ENCODE data around the gene PAQR7. TPM values are rescaled to one million over a fixed set of nuclear protein-coding genes. Genes with fewer than 3 reads are reported as not detected.

The PAQR7 gene
- total and polyA plus RNA-seq, 4 donors = 4.2 to 12.1 (median 6.6) TPM

DNA sequence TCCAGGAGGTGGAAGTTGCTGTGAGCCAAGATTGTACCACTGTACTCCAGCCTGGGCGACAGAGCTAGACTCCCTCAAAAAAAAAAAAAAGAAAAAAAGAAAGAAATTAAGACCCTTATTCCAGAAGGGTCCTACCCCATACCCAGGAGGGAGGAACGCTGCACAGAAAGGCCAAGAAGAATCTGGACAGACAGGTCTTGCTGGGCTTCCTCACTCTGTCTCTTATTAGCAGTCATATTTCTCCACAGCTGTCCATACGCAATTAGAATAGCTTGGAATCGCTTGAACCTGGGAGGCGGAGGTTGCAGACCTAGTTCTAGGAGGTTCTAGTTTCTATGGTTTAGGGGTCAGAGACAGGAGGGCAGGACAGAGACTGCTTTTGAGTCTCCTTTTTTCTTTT, 3.2 kb upstream of the PAQR7 start:
- peaks cover 0 to 17% (median 0%) of the 10 kb centered on the region in 5 donors for H3K4me1 ChIP-seq (ENCODE audit: control insufficient read depth in 5 of 5, insufficient read depth in 5 of 5, low read length in 5 of 5)
- WGBS, 2 donors = 83 to 92% methylated on average over 5 of the region's 5 CpGs
- TF ChIP-seq, protein P1, sequence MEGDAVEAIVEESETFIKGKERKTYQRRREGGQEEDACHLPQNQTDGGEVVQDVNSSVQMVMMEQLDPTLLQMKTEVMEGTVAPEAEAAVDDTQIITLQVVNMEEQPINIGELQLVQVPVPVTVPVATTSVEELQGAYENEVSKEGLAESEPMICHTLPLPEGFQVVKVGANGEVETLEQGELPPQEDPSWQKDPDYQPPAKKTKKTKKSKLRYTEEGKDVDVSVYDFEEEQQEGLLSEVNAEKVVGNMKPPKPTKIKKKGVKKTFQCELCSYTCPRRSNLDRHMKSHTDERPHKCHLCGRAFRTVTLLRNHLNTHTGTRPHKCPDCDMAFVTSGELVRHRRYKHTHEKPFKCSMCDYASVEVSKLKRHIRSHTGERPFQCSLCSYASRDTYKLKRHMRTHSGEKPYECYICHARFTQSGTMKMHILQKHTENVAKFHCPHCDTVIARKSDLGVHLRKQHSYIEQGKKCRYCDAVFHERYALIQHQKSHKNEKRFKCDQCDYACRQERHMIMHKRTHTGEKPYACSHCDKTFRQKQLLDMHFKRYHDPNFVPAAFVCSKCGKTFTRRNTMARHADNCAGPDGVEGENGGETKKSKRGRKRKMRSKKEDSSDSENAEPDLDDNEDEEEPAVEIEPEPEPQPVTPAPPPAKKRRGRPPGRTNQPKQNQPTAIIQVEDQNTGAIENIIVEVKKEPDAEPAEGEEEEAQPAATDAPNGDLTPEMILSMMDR (IDR thresholded peaks at IDR 0.05; ENCODE audit: control extremely low read depth, extremely low read depth) = no peak

DNA sequence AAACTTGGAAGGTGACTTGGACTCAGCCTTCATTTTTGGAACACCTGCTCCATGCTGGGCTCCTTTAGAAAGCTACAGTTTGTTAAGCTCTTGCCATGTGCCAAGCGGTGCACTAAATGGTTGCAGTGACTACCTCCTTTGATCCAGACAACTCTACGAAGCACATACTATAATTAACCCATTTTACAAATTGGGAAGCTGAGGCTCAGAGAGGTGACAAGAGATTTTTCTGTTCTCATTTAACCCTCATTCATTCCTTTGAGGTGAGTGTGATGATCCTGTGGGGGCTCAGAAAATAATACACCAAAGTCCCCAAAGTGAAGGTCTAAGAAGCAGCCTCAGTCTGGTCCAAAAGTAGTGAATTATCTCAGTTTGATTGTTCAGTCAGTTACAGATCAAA, 1.6 kb upstream of the PAQR7 start:
- no peak for ATAC-seq (ENCODE audit: insufficient read depth, low FRiP score)
- no peaks in the 10 kb centered on the region for H3K27me3 ChIP-seq (ENCODE audit: control insufficient read depth in 3 of 3, insufficient read depth in 3 of 3, low read length in 2 of 3)
- no peak for DNase-seq
- peaks cover 0 to 17% (median 0%) of the 10 kb centered on the region in 5 donors for H3K4me1 ChIP-seq (ENCODE audit: control insufficient read depth in 5 of 5, insufficient read depth in 5 of 5, low read length in 5 of 5)
- no peaks in the 10 kb centered on the region for H3K36me3 ChIP-seq (ENCODE audit: control insufficient read depth in 4 of 4, insufficient read depth in 4 of 4, low read length in 4 of 4)
- no peak overlapping the region for H3K4me3 ChIP-seq
- no peak overlapping the region for H3K9ac ChIP-seq (ENCODE audit: insufficient read depth in 1 of 2, low read length in 2 of 2)
- H3K27ac ChIP-seq (ENCODE audit: low read depth in 1 of 2, low read length in 1 of 2) = no peak overlapping the region
- no peaks in the 10 kb centered on the region for H3K9me3 ChIP-seq (ENCODE audit: control insufficient read depth in 4 of 4, insufficient read depth in 3 of 4, low read length in 3 of 4)
- 97 to 98% methylated on average over 2 of the region's 2 CpGs for WGBS, 2 donors
- TF ChIP-seq, protein P1 (IDR thresholded peaks at IDR 0.05; ENCODE audit: control extremely low read depth, extremely low read depth) = no peak

More for the DNA sequence above, 3.2 kb upstream of the PAQR7 start:
- no peak overlapping the region for H3K9ac ChIP-seq (ENCODE audit: insufficient read depth in 1 of 2, low read length in 2 of 2)
- ATAC-seq (ENCODE audit: insufficient read depth, low FRiP score) (no peak), DNase-seq (no peak)
- H3K27ac ChIP-seq (ENCODE audit: low read depth in 1 of 2, low read length in 1 of 2) = no peak overlapping the region
- H3K36me3 ChIP-seq (ENCODE audit: control insufficient read depth in 4 of 4, insufficient read depth in 4 of 4, low read length in 4 of 4) = no peaks in the 10 kb centered on the region
- no peaks in the 10 kb centered on the region for H3K27me3 ChIP-seq (ENCODE audit: control insufficient read depth in 3 of 3, insufficient read depth in 3 of 3, low read length in 2 of 3)
- H3K9me3 ChIP-seq (ENCODE audit: control insufficient read depth in 4 of 4, insufficient read depth in 3 of 4, low read length in 3 of 4) = no peaks in the 10 kb centered on the region
- H3K4me3 ChIP-seq = no peak overlapping the region

DNA sequence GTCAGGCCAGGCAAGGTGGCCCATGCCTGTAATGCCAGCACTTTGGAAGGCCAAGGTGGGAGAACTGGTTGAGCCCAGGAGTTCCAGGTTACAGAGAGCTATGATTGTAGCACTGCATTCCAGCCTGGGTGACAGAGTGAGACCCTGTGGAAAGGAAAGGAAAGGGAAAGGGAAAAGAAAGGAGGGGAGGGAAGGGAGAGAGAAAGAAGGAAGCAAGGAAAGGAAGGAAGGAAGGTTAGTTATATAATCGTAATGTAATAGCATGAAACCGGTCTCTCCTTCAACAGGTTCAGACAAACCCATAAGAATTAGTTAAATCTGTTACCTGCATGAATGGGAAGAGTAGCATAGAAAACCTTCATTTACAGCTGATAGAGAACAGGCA, 1.2 kb upstream of the PAQR7 start:
- H3K4me1 ChIP-seq (ENCODE audit: control insufficient read depth in 5 of 5, insufficient read depth in 5 of 5, low read length in 5 of 5) = peaks cover 0 to 19% (median 2%) of the 10 kb centered on the region in 5 donors

More for the DNA sequence above, 1.2 kb upstream of the PAQR7 start:
- no peak for ATAC-seq (ENCODE audit: insufficient read depth, low FRiP score)
- Histone ChIP-seq H3K9me3 (ENCODE audit: control insufficient read depth in 4 of 4, insufficient read depth in 3 of 4, low read length in 3 of 4) (no peaks in the 10 kb centered on the region), H3K27me3 (ENCODE audit: control insufficient read depth in 3 of 3, insufficient read depth in 3 of 3, low read length in 2 of 3) (no peaks in the 10 kb centered on the region), H3K36me3 (ENCODE audit: control insufficient read depth in 4 of 4, insufficient read depth in 4 of 4, low read length in 4 of 4) (no peaks in the 10 kb centered on the region), H3K9ac (ENCODE audit: insufficient read depth in 1 of 2, low read length in 2 of 2) (peak overlapping the region in 1 of 2 donors; percentile 8), H3K4me3 (no peak overlapping the region), H3K27ac (ENCODE audit: low read depth in 1 of 2, low read length in 1 of 2) (no peak overlapping the region)
- DNase-seq = no peak
- WGBS, 2 donors = 26 to 47% methylated on average over 2 of the region's 2 CpGs
- TF ChIP-seq, protein P1 (IDR thresholded peaks at IDR 0.05; ENCODE audit: control extremely low read depth, extremely low read depth) = no peak
